ENCODE data around the gene KLK3.

GRCh38 chr19:50835785-50836542 lies 18.8 kb upstream of the KLK3 start:
- TF ChIP-seq CTCF (IDR thresholded peaks at IDR 0.05; ENCODE audit: low read depth, low read length), result no peak
- TF ChIP-seq EZH2phosphoT487 (IDR thresholded peaks at IDR 0.05; ENCODE audit: low read depth), result no peak

Data from OCI-LY3 (cell line).